HepG2 (cell line): ENCODE data around the gene MTG1. TPM values are rescaled to one million over a fixed set of nuclear protein-coding genes. Genes with fewer than 3 reads are reported as not detected.

Source experiments
- ARID4A ChIP-seq: sonication (generic); formaldehyde crosslinking; IDR thresholded peaks from 2 replicates; pipeline ENCODE4 v1.5.0; 2020; ENCODE audit warnings: mild to moderate bottlenecking, missing genetic modification reagents, borderline replicate concordance
- ARNT ChIP-seq: fragments of 450-650 bp; IDR thresholded peaks from 2 replicates; pipeline ENCODE4 v1.6.1; 2017
- FOXO1 ChIP-seq: sonication (generic); formaldehyde crosslinking; IDR thresholded peaks from 2 replicates; pipeline ENCODE4 v1.4.0; 2020; ENCODE audit warnings: missing genetic modification reagents
- PRDM4 ChIP-seq: sonication (generic); formaldehyde crosslinking; IDR thresholded peaks from 2 replicates; pipeline ENCODE4 v1.9.0; 2021; ENCODE audit warnings: missing genetic modification reagents, borderline replicate concordance
- SETDB1 ChIP-seq: sonication (generic); formaldehyde crosslinking; IDR thresholded peaks from 2 replicates; pipeline ENCODE4 v1.5.1; 2020; ENCODE audit warnings: missing genetic modification reagents, mild to moderate bottlenecking, borderline replicate concordance
- ZKSCAN5 ChIP-seq: sonication (generic); formaldehyde crosslinking; IDR thresholded peaks from 2 replicates; pipeline ENCODE4 v1.5.1; 2020; ENCODE audit warnings: mild to moderate bottlenecking, missing genetic modification reagents
- ZNF574 ChIP-seq: sonication (generic); formaldehyde crosslinking; IDR thresholded peaks from 2 replicates; pipeline ENCODE4 v1.4.0; 2020; ENCODE audit warnings: missing genetic modification reagents
- ZNF672 ChIP-seq: sonication (generic); formaldehyde crosslinking; IDR thresholded peaks from 2 replicates; pipeline ENCODE4 v1.8.1; 2022; ENCODE audit warnings: missing genetic modification reagents
- ZNF740 ChIP-seq: sonication (generic); formaldehyde crosslinking; IDR thresholded peaks from 2 replicates; pipeline ENCODE4 v1.4.0; 2020; ENCODE audit warnings: missing genetic modification reagents
- polyA plus RNA-seq, 8 experiments: library from polyadenylated mRNA; depleted of rRNA in 3 of 8; stranded (reverse) in 7 of 8; unstranded in 1 of 8; fragments of >200 nt; fragmentation: Illumina TruSeq in 4 of 8; extraction: Trizol in 4 of 8; gene quantifications; 2 replicates each; pipeline versions ENCODE4 v1.2.1 to v1.2.3, GENCODE V29; 2011 to 2016; ENCODE audit warnings: low read depth in 4 of 8, missing spikeins in 1 of 8, mixed read lengths in 1 of 8; ENCODE audit not compliant: insufficient read depth in 1 of 8
- total RNA-seq, 5 experiments: library from RNA; depleted of rRNA; stranded (reverse); fragments of >200 nt; fragmentation: Illumina TruSeq; extraction: Trizol; gene quantifications; 2 replicates each; pipeline ENCODE4 v1.2.3, GENCODE V29; 2016; ENCODE audit warnings: low read depth in 1 of 5
- TF ChIP-seq, protein P1 (sequence below): sonication (generic); formaldehyde crosslinking; IDR thresholded peaks from 2 replicates; pipeline ENCODE4 v1.8.0; 2022; ENCODE audit warnings: mild to moderate bottlenecking, missing genetic modification reagents, borderline replicate concordance
- TF ChIP-seq, protein P2 (sequence below): sonication (generic); formaldehyde crosslinking; IDR thresholded peaks from 2 replicates; pipeline ENCODE4 v1.8.0; 2022; ENCODE audit warnings: missing genetic modification reagents, low read depth, mild to moderate bottlenecking, borderline replicate concordance
- TF ChIP-seq, protein P3 (sequence below): sonication (generic); formaldehyde crosslinking; IDR thresholded peaks from 2 replicates; pipeline ENCODE4 v1.5.0; 2020; ENCODE audit warnings: missing genetic modification reagents, mild to moderate bottlenecking, borderline replicate concordance

The MTG1 gene
- total and polyA plus RNA-seq, 2 of the 13 experiments (the other 11 are each of a cell fraction or from before 2014, with no cell fraction given): 42.0 to 103 TPM

GRCh38 chr10:133373174-133374090 is 20.5 kb upstream of the MTG1 start, which contains the start of gene ECHS1 (continued):
- TF ChIP-seq, protein P1, sequence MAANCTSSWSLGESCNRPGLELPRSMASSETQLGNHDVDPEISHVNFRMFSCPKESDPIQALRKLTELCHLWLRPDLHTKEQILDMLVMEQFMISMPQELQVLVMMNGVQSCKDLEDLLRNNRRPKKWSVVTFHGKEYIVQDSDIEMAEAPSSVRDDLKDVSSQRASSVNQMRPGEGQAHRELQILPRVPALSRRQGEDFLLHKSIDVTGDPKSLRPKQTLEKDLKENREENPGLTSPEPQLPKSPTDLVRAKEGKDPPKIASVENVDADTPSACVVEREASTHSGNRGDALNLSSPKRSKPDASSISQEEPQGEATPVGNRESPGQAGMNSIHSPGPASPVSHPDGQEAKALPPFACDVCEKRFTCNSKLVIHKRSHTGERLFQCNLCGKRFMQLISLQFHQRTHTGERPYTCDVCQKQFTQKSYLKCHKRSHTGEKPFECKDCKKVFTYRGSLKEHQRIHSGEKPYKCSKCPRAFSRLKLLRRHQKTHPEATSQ (CRISPR knock-in tag): no peak
- peak; percentile 41; the same call in 1 of the 2 replicates for TF ChIP-seq ZNF574 (CRISPR knock-in tag)
- TF ChIP-seq FOXO1 (CRISPR knock-in tag): peak; percentile 43; the same call in 1 of the 2 replicates
- no peak for TF ChIP-seq PRDM4 (CRISPR knock-in tag)
- TF ChIP-seq, protein P2, sequence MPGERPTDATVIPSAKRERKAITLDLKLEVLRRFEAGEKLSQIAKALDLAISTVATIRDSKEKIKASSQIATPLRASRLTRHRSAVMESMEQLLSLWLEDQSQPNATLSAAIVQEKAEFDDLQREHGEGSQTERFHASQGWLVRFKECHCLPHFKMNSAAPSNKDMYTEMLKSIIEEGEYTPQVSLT (CRISPR knock-in tag): no peak
- TF ChIP-seq, protein P3, sequence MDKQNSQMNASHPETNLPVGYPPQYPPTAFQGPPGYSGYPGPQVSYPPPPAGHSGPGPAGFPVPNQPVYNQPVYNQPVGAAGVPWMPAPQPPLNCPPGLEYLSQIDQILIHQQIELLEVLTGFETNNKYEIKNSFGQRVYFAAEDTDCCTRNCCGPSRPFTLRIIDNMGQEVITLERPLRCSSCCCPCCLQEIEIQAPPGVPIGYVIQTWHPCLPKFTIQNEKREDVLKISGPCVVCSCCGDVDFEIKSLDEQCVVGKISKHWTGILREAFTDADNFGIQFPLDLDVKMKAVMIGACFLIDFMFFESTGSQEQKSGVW (CRISPR knock-in tag): no peak
- TF ChIP-seq ARNT: no peak
- TF ChIP-seq ZKSCAN5 (CRISPR knock-in tag): no peak
- TF ChIP-seq ARID4A: peak; percentile 86
- TF ChIP-seq ZNF672 (CRISPR knock-in tag): no peak
- no peak for TF ChIP-seq SETDB1 (CRISPR knock-in tag)
- TF ChIP-seq ZNF740 (CRISPR knock-in tag): peak; percentile 69
